ENCODE measurements around the gene HEATR5B. TPM values are rescaled to one million over a fixed set of nuclear protein-coding genes. Genes with fewer than 3 reads are reported as not detected.

The HEATR5B gene
- total and polyA plus RNA-seq, 2 donors (not counting 1 experiment from before 2014, with no cell fraction given) = 15.7 to 22.0 TPM

GRCh38 chr2:37098416-37099118 lies 14.4 kb upstream of the HEATR5B start:
- Histone ChIP-seq H3K79me2 (ENCODE audit: control insufficient read depth, insufficient read depth, low read length) (no peaks in the 10 kb centered on the region), H4K20me1 (ENCODE audit: control insufficient read depth, extremely low read depth, insufficient read depth, low read length) (no peaks in the 10 kb centered on the region), H2AFZ (ENCODE audit: low read length) (no peak overlapping the region), H3K36me3 (ENCODE audit: control insufficient read depth, insufficient read depth, low read length) (peaks cover 3% of the 10 kb centered on the region), H3K27ac (ENCODE audit: insufficient read depth, low read length) (no peak overlapping the region), H3K9ac (ENCODE audit: insufficient read depth, low read length) (no peak overlapping the region), H3K4me2 (ENCODE audit: extremely low read depth, insufficient read depth, low read length) (no peak overlapping the region), H3K4me3 (replicated peaks in 1 of 4; ENCODE audit: control extremely low read depth in 1 of 4, insufficient read depth in 1 of 4, low read depth in 3 of 4, low read length in 4 of 4) (no peak overlapping the region), H3K4me1 (ENCODE audit: control insufficient read depth, extremely low read depth, insufficient read depth, low read length) (no peaks in the 10 kb centered on the region), H3K27me3 (ENCODE audit: control insufficient read depth, insufficient read depth, low read length) (no peaks in the 10 kb centered on the region), H3K9me3 (ENCODE audit: control insufficient read depth, insufficient read depth, low read depth, low read length) (no peaks in the 10 kb centered on the region)
- peak in 1 of 2 donors; percentile 14 for DNase-seq (ENCODE audit: low read depth in 2 of 2)
- TF ChIP-seq CTCF (conservative IDR thresholded peaks at IDR 0.05 in 1 of 2, IDR thresholded peaks at IDR 0.05 in 1 of 2; ENCODE audit: low read depth in 1 of 2, low read length in 2 of 2) = no peak
- TF ChIP-seq EZH2 (IDR thresholded peaks at IDR 0.05; ENCODE audit: low read length, missing control alignments) = no peak

- H3K9me3 ChIP-seq (ENCODE audit: control insufficient read depth, insufficient read depth, low read depth, low read length) = no peaks in the 10 kb centered on the region
- H2AFZ ChIP-seq (ENCODE audit: low read length) = no peak overlapping the region
- H3K9ac ChIP-seq (ENCODE audit: insufficient read depth, low read length) = no peak overlapping the region
- no peak for DNase-seq (ENCODE audit: low read depth in 2 of 2)
- no peak overlapping the region for H3K4me3 ChIP-seq (replicated peaks in 1 of 4; ENCODE audit: control extremely low read depth in 1 of 4, insufficient read depth in 1 of 4, low read depth in 3 of 4, low read length in 4 of 4)
- H4K20me1 ChIP-seq (ENCODE audit: control insufficient read depth, extremely low read depth, insufficient read depth, low read length) = no peaks in the 10 kb centered on the region
- H3K79me2 ChIP-seq (ENCODE audit: control insufficient read depth, insufficient read depth, low read length) = no peaks in the 10 kb centered on the region
- no peak overlapping the region for H3K4me2 ChIP-seq (ENCODE audit: extremely low read depth, insufficient read depth, low read length)
- peaks cover 3% of the 10 kb centered on the region for H3K36me3 ChIP-seq (ENCODE audit: control insufficient read depth, insufficient read depth, low read length)
- H3K27ac ChIP-seq (ENCODE audit: insufficient read depth, low read length) = no peak overlapping the region
- TF ChIP-seq EZH2 (IDR thresholded peaks at IDR 0.05; ENCODE audit: low read length, missing control alignments) (no peak), CTCF (conservative IDR thresholded peaks at IDR 0.05 in 1 of 2, IDR thresholded peaks at IDR 0.05 in 1 of 2; ENCODE audit: low read depth in 1 of 2, low read length in 2 of 2) (no peak)
- H3K27me3 ChIP-seq (ENCODE audit: control insufficient read depth, insufficient read depth, low read length) = no peaks in the 10 kb centered on the region
- H3K4me1 ChIP-seq (ENCODE audit: control insufficient read depth, extremely low read depth, insufficient read depth, low read length) = no peaks in the 10 kb centered on the region
Observed at GRCh38 chr2:37096568-37096967, 12.4 kb upstream of the HEATR5B start.

- no peak for TF ChIP-seq CTCF (conservative IDR thresholded peaks at IDR 0.05 in 1 of 2, IDR thresholded peaks at IDR 0.05 in 1 of 2; ENCODE audit: low read depth in 1 of 2, low read length in 2 of 2)
- Histone ChIP-seq H3K9ac (ENCODE audit: insufficient read depth, low read length) (no peak overlapping the region), H3K9me3 (ENCODE audit: control insufficient read depth, insufficient read depth, low read depth, low read length) (no peaks in the 10 kb centered on the region), H3K79me2 (ENCODE audit: control insufficient read depth, insufficient read depth, low read length) (no peaks in the 10 kb centered on the region), H3K4me1 (ENCODE audit: control insufficient read depth, extremely low read depth, insufficient read depth, low read length) (no peaks in the 10 kb centered on the region), H3K27ac (ENCODE audit: insufficient read depth, low read length) (no peak overlapping the region), H2AFZ (ENCODE audit: low read length) (no peak overlapping the region), H3K27me3 (ENCODE audit: control insufficient read depth, insufficient read depth, low read length) (no peaks in the 10 kb centered on the region), H3K4me2 (ENCODE audit: extremely low read depth, insufficient read depth, low read length) (no peak overlapping the region), H3K4me3 (replicated peaks in 1 of 4; ENCODE audit: control extremely low read depth in 1 of 4, insufficient read depth in 1 of 4, low read depth in 3 of 4, low read length in 4 of 4) (no peak overlapping the region), H3K36me3 (ENCODE audit: control insufficient read depth, insufficient read depth, low read length) (peaks cover 2% of the 10 kb centered on the region), H4K20me1 (ENCODE audit: control insufficient read depth, extremely low read depth, insufficient read depth, low read length) (no peaks in the 10 kb centered on the region)
- no peak for DNase-seq (ENCODE audit: low read depth in 2 of 2)
Observed at GRCh38 chr2:37091873-37092272, 7.7 kb upstream of the HEATR5B start.
